Activated CD4-positive, alpha-beta T cell treated with anti-CD3 and anti-CD28 coated beads, Interleukin-2, amount 10 ng/mL, durations not matched to agents 24 days and 14 days (primary cell): ENCODE data around the gene TOPAZ1. TPM values are rescaled to one million over a fixed set of nuclear protein-coding genes. Genes with fewer than 3 reads are reported as not detected.
A peak's percentile ranks its signal among the peaks of the same experiment; 100 is the strongest.
"Not testable (repeated sequence)": the region's sequence is repeated elsewhere in the genome, so short reads cannot be mapped to it uniquely, and the experiment has no call there.

ENCODE experiments used
- DNase-seq: peaks from one replicate; pipeline ENCODE4 v3.0.0; 2022
- H3K27ac Mint-ChIP-seq: one replicate; pipeline ENCODE4 v1.8.0; 2022; ENCODE audit warnings: mild to moderate bottlenecking, mixed read lengths
- H3K27me3 Mint-ChIP-seq: one replicate; pipeline ENCODE4 v1.8.0; 2022; ENCODE audit warnings: mixed read lengths
- H3K36me3 Mint-ChIP-seq: one replicate; pipeline ENCODE4 v1.8.0; 2022; ENCODE audit warnings: low read depth, mild to moderate bottlenecking, mixed read lengths
- H3K4me1 Mint-ChIP-seq: one replicate; pipeline ENCODE4 v1.8.0; 2021; ENCODE audit warnings: mixed read lengths
- H3K4me3 Mint-ChIP-seq: one replicate; pipeline ENCODE4 v1.8.0; 2022; ENCODE audit warnings: mild to moderate bottlenecking, moderate library complexity, mixed read lengths
- H3K9me3 Mint-ChIP-seq: one replicate; pipeline ENCODE4 v1.8.0; 2021; ENCODE audit warnings: mixed read lengths
- intact Hi-C: fragments of 100-400 bp; cut with micrococcal nuclease; formaldehyde crosslinking; loops from one replicate; pipeline ENCODE4 v1.15.1; 2023
- total RNA-seq: library from RNA; stranded (reverse); gene quantifications from 2 replicates; pipeline ENCODE4 v1.2.3, GENCODE V29; 2022

Gene TOPAZ1
- total RNA-seq, 1 donor from 2014 or later: not detected

GRCh38 chr3:44326515-44326914 lies 84.8 kb downstream of the TOPAZ1 start:
- no peaks in the 10 kb centered on the region for H3K9me3 Mint-ChIP-seq
- H3K4me1 Mint-ChIP-seq: no peaks in the 10 kb centered on the region
- no peaks in the 10 kb centered on the region for H3K36me3 Mint-ChIP-seq
- intact Hi-C loops: no loop called here
- DNase-seq: no peak
- peaks cover 31% of the 10 kb centered on the region for H3K27me3 Mint-ChIP-seq
- no peak overlapping the region for H3K27ac Mint-ChIP-seq
- H3K4me3 Mint-ChIP-seq: no peak overlapping the region

GRCh38 chr3:44329946-44330345 lies 88.3 kb downstream of the TOPAZ1 start:
- H3K4me1 Mint-ChIP-seq: no peaks in the 10 kb centered on the region
- H3K27me3 Mint-ChIP-seq: peaks cover 27% of the 10 kb centered on the region
- intact Hi-C loops: loop anchor here (10.0 kb wide), 1 partner anchor 1525 kb away; the partner anchor contains the start of genes ACKR2 and HIGD1A

GRCh38 chr3:44330444-44330843 lies 88.8 kb downstream of the TOPAZ1 start:
- no peak for DNase-seq
- H3K4me1 Mint-ChIP-seq: no peaks in the 10 kb centered on the region
- peaks cover 25% of the 10 kb centered on the region for H3K27me3 Mint-ChIP-seq
- H3K36me3 Mint-ChIP-seq: no peaks in the 10 kb centered on the region
- intact Hi-C loops: loop anchor here (10.0 kb wide), 1 partner anchor 1526 kb away; the partner anchor contains the start of genes ACKR2 and HIGD1A
- no peak overlapping the region for H3K27ac Mint-ChIP-seq
- no peaks in the 10 kb centered on the region for H3K9me3 Mint-ChIP-seq
- no peak overlapping the region for H3K4me3 Mint-ChIP-seq

More at GRCh38 chr3:44329946-44330345, 88.3 kb downstream of the TOPAZ1 start:
- no peak overlapping the region for H3K27ac Mint-ChIP-seq
- no peak for DNase-seq
- H3K9me3 Mint-ChIP-seq: no peaks in the 10 kb centered on the region
- no peak overlapping the region for H3K4me3 Mint-ChIP-seq
- no peaks in the 10 kb centered on the region for H3K36me3 Mint-ChIP-seq

- H3K27ac Mint-ChIP-seq: no peak overlapping the region
- no peaks in the 10 kb centered on the region for H3K36me3 Mint-ChIP-seq
- no peak for DNase-seq
- no peak overlapping the region for H3K4me3 Mint-ChIP-seq
- intact Hi-C loops: loop anchor here (10.0 kb wide), 1 partner anchor 1530 kb away; the partner anchor contains the start of genes ACKR2 and HIGD1A
- H3K27me3 Mint-ChIP-seq: peaks cover 15% of the 10 kb centered on the region
- H3K9me3 Mint-ChIP-seq: no peaks in the 10 kb centered on the region
- H3K4me1 Mint-ChIP-seq: peaks cover 7% of the 10 kb centered on the region
Measured at GRCh38 chr3:44334326-44334725, 92.6 kb downstream of the TOPAZ1 start.

GRCh38 chr3:44337248-44337785 lies 95.6 kb downstream of the TOPAZ1 start:
- intact Hi-C loops: loop anchor here (5.0 to 10.0 kb wide), 4 partner anchors 290 to 1533 kb away; partner anchors contain the start of genes ACKR2, EXOSC7, HIGD1A and TMEM42
- Mint-ChIP-seq H3K4me3 (peak overlapping the region; percentile 100), H3K36me3 (peaks cover 6% of the 10 kb centered on the region), H3K4me1 (peaks cover 19% of the 10 kb centered on the region), H3K27ac (peak overlapping the region; percentile 98), H3K9me3 (no peaks in the 10 kb centered on the region), H3K27me3 (peaks cover 11% of the 10 kb centered on the region)
- DNase-seq: no peak

- peaks cover 19% of the 10 kb centered on the region for H3K4me1 Mint-ChIP-seq
- intact Hi-C loops: loop anchor here (1.0 to 10.0 kb wide), 8 partner anchors 101 to 1533 kb away; partner anchors contain the start of genes ACKR2, EXOSC7, HIGD1A and KIAA1143
Measured at GRCh38 chr3:44338010-44338827, 96.5 kb downstream of the TOPAZ1 start, which contains the start of gene TCAIM. TSS of gene TCAIM (plus strand) at chr3:44338766. CDS start at chr3:44354783, 16,017 bp downstream.

GRCh38 chr3:44338828-44339127 lies 97.1 kb downstream of the TOPAZ1 start:
- H3K4me3 Mint-ChIP-seq: peak overlapping the region; percentile 100
- peaks cover 6% of the 10 kb centered on the region for H3K36me3 Mint-ChIP-seq
- DNase-seq: no peak
- peak overlapping the region; percentile 98 for H3K27ac Mint-ChIP-seq
- no peaks in the 10 kb centered on the region for H3K9me3 Mint-ChIP-seq
- peaks cover 5% of the 10 kb centered on the region for H3K27me3 Mint-ChIP-seq
- peaks cover 19% of the 10 kb centered on the region for H3K4me1 Mint-ChIP-seq
- intact Hi-C loops: loop anchor here (1.0 to 10.0 kb wide), 8 partner anchors 101 to 1534 kb away; partner anchors contain the start of genes ACKR2, EXOSC7, HIGD1A and KIAA1143

More at GRCh38 chr3:44338010-44338827, 96.5 kb downstream of the TOPAZ1 start, which contains the start of gene TCAIM:
- DNase-seq: peak; percentile 99
- H3K36me3 Mint-ChIP-seq: peaks cover 6% of the 10 kb centered on the region
- peaks cover 10% of the 10 kb centered on the region for H3K27me3 Mint-ChIP-seq
- peak within 1 kb of the TSS; percentile 100 for H3K4me3 Mint-ChIP-seq
- peak within 1 kb of the TSS; percentile 98 for H3K27ac Mint-ChIP-seq
- no peaks in the 10 kb centered on the region for H3K9me3 Mint-ChIP-seq

GRCh38 chr3:44339181-44340057 lies 97.7 kb downstream of the TOPAZ1 start:
- H3K9me3 Mint-ChIP-seq: no peaks in the 10 kb centered on the region
- H3K4me3 Mint-ChIP-seq: peak overlapping the region; percentile 100
- peaks cover 1% of the 10 kb centered on the region for H3K27me3 Mint-ChIP-seq
- H3K4me1 Mint-ChIP-seq: peaks cover 19% of the 10 kb centered on the region
- no peak for DNase-seq
- H3K27ac Mint-ChIP-seq: peak overlapping the region; percentile 98
- intact Hi-C loops: loop anchor here (5.0 to 10.0 kb wide), 4 partner anchors 288 to 1535 kb away; partner anchors contain the start of genes ACKR2, EXOSC7, HIGD1A and TMEM42
- H3K36me3 Mint-ChIP-seq: peaks cover 6% of the 10 kb centered on the region

- H3K4me3 Mint-ChIP-seq: peak overlapping the region; percentile 100
- no peaks in the 10 kb centered on the region for H3K27me3 Mint-ChIP-seq
- peaks cover 19% of the 10 kb centered on the region for H3K4me1 Mint-ChIP-seq
- H3K36me3 Mint-ChIP-seq: peaks cover 6% of the 10 kb centered on the region
- H3K27ac Mint-ChIP-seq: no peak overlapping the region
- no peaks in the 10 kb centered on the region for H3K9me3 Mint-ChIP-seq
- intact Hi-C loops: no loop called here
- no peak for DNase-seq
Measured at GRCh38 chr3:44340058-44340395, 98.3 kb downstream of the TOPAZ1 start.

GRCh38 chr3:44342176-44342790 lies 100.6 kb downstream of the TOPAZ1 start:
- Mint-ChIP-seq H3K4me3 (no peak overlapping the region), H3K4me1 (peaks cover 18% of the 10 kb centered on the region), H3K27me3 (no peaks in the 10 kb centered on the region)

GRCh38 chr3:44343421-44343820 lies 101.7 kb downstream of the TOPAZ1 start:
- H3K9me3 Mint-ChIP-seq: no peaks in the 10 kb centered on the region

More at GRCh38 chr3:44342176-44342790, 100.6 kb downstream of the TOPAZ1 start:
- no peak for DNase-seq
- peaks cover 6% of the 10 kb centered on the region for H3K36me3 Mint-ChIP-seq
- H3K27ac Mint-ChIP-seq: no peak overlapping the region
- H3K9me3 Mint-ChIP-seq: no peaks in the 10 kb centered on the region
- intact Hi-C loops: no loop called here

GRCh38 chr3:44346590-44346989 lies 104.9 kb downstream of the TOPAZ1 start:
- intact Hi-C loops, H3K36me3 Mint-ChIP-seq, H3K4me1 Mint-ChIP-seq, DNase-seq, H3K9me3 Mint-ChIP-seq, H3K4me3 Mint-ChIP-seq, H3K27me3 Mint-ChIP-seq, H3K27ac Mint-ChIP-seq: not testable (repeated sequence)

More at GRCh38 chr3:44343421-44343820, 101.7 kb downstream of the TOPAZ1 start:
- H3K36me3 Mint-ChIP-seq: peaks cover 6% of the 10 kb centered on the region
- H3K27me3 Mint-ChIP-seq: no peaks in the 10 kb centered on the region
- intact Hi-C loops: no loop called here
- no peak overlapping the region for H3K27ac Mint-ChIP-seq
- peaks cover 13% of the 10 kb centered on the region for H3K4me1 Mint-ChIP-seq
- H3K4me3 Mint-ChIP-seq: no peak overlapping the region
- no peak for DNase-seq

GRCh38 chr3:44348993-44349392 lies 107.3 kb downstream of the TOPAZ1 start:
- no peak overlapping the region for H3K27ac Mint-ChIP-seq
- peaks cover 4% of the 10 kb centered on the region for H3K36me3 Mint-ChIP-seq
- H3K9me3 Mint-ChIP-seq: no peaks in the 10 kb centered on the region
- no peaks in the 10 kb centered on the region for H3K4me1 Mint-ChIP-seq
- DNase-seq: no peak
- H3K4me3 Mint-ChIP-seq: no peak overlapping the region
- intact Hi-C loops: no loop called here
- H3K27me3 Mint-ChIP-seq: no peaks in the 10 kb centered on the region
